PFSK-1 (cell line): ENCODE results near the gene RTN4RL2.

Source experiments
- FOXP2 ChIP-seq: optimal IDR thresholded peaks from 2 replicates; pipeline ENCODE3; 2011; ENCODE audit warnings: borderline replicate concordance, control low read depth, inconsistent platforms; ENCODE audit not compliant: insufficient read depth; ENCODE audit errors: extremely low read length, extremely low read depth
- POLR2AphosphoS5 ChIP-seq: IDR thresholded peaks from 2 replicates; pipeline ENCODE4 v1.6.1; 2012; ENCODE audit warnings: low read depth, mild to moderate bottlenecking, control low read depth, low read length, moderate library complexity
- REST ChIP-seq, 2 experiments: IDR thresholded peaks; 2 replicates each; pipeline versions ENCODE4 v1.6.1 to v1.8.0; 2011 to 2012; ENCODE audit warnings: low read depth in 2 of 2, low read length in 2 of 2, control low read depth in 1 of 2, inconsistent platforms in 1 of 2, mild to moderate bottlenecking in 1 of 2, moderate library complexity in 1 of 2; ENCODE audit not compliant: insufficient read depth in 1 of 2
- SIN3A ChIP-seq: IDR thresholded peaks from 2 replicates; pipeline ENCODE4 v1.6.1; 2012; ENCODE audit warnings: mild to moderate bottlenecking, low read length, moderate library complexity, borderline replicate concordance; ENCODE audit not compliant: insufficient read depth
- TAF1 ChIP-seq: IDR thresholded peaks from 2 replicates; pipeline ENCODE4 v1.6.1; 2012; ENCODE audit warnings: low read length, control low read depth, borderline replicate concordance; ENCODE audit not compliant: insufficient read depth

The RTN4RL2 gene

GRCh38 chr11:57476757-57477506 is 16.6 kb downstream of the RTN4RL2 start:
- TF ChIP-seq SIN3A = no peak
- TF ChIP-seq FOXP2 = no peak
- TF ChIP-seq POLR2AphosphoS5 = no peak
- no peak for TF ChIP-seq TAF1
- no peak for TF ChIP-seq REST (IDR thresholded peaks at IDR 0.05; ENCODE audit: insufficient read depth in 1 of 2, low read depth in 2 of 2, low read length in 2 of 2)

GRCh38 chr11:57477507-57478189 is 17.3 kb downstream of the RTN4RL2 start:
- TF ChIP-seq TAF1 (no peak), FOXP2 (no peak), POLR2AphosphoS5 (no peak), SIN3A (no peak), REST (IDR thresholded peaks at IDR 0.05; ENCODE audit: insufficient read depth in 1 of 2, low read depth in 2 of 2, low read length in 2 of 2) (no peak)

GRCh38 chr11:57479021-57479663 is 18.8 kb downstream of the RTN4RL2 start:
- no peak for TF ChIP-seq FOXP2
- no peak for TF ChIP-seq POLR2AphosphoS5
- no peak for TF ChIP-seq SIN3A
- no peak for TF ChIP-seq TAF1
- no peak for TF ChIP-seq REST (IDR thresholded peaks at IDR 0.05; ENCODE audit: insufficient read depth in 1 of 2, low read depth in 2 of 2, low read length in 2 of 2)

- TF ChIP-seq SIN3A (no peak), POLR2AphosphoS5 (no peak), TAF1 (no peak), REST (IDR thresholded peaks at IDR 0.05; ENCODE audit: insufficient read depth in 1 of 2, low read depth in 2 of 2, low read length in 2 of 2) (no peak), FOXP2 (no peak)
These were observed 19.6 kb downstream of the RTN4RL2 start for GRCh38 chr11:57479911-57480310.
